Ascending aorta (tissue), 2 donors: ENCODE measurements around the gene ADAM22. TPM values are rescaled to one million over a fixed set of nuclear protein-coding genes. Genes with fewer than 3 reads are reported as not detected.

Experiments
- DNase-seq, 2 donors: peaks; one replicate each; pipeline ENCODE4 v3.0.0-alpha.2; 2019; ENCODE audit warnings: low spot score in 2 of 2
- H3K27ac ChIP-seq, 2 donors: fragments of 200-600 bp; sonication (generic); one replicate each; pipeline ENCODE4 v1.5.1; 2016 to 2017; ENCODE audit warnings: mild to moderate bottlenecking in 1 of 2
- H3K27me3 ChIP-seq: fragments of 200-600 bp; sonication (generic); one replicate; pipeline ENCODE4 v1.5.1; 2017
- H3K36me3 ChIP-seq, 2 donors: fragments of 200-600 bp; sonication (generic); one replicate each; pipeline ENCODE4 v1.5.1; 2016
- H3K4me1 ChIP-seq, 2 donors: fragments of 200-600 bp; sonication (generic); one replicate each; pipeline ENCODE4 v1.5.1; 2016 to 2017; ENCODE audit warnings: mild to moderate bottlenecking in 1 of 2
- H3K4me3 ChIP-seq, 2 donors: fragments of 200-600 bp; sonication (generic); one replicate each; pipeline ENCODE4 v1.5.1; 2016 to 2017; ENCODE audit warnings: mild to moderate bottlenecking in 1 of 2
- H3K9me3 ChIP-seq, 2 donors: fragments of 200-600 bp; sonication (generic); one replicate each; pipeline ENCODE4 v1.5.1; 2016
- CTCF ChIP-seq, 3 experiments: fragments of 200-600 bp in 2 of 3; fragments of 450-650 bp in 1 of 3; sonication (generic) in 2 of 3; IDR thresholded peaks; one replicate each; pipeline ENCODE4 v1.5.1; 2016 to 2019; ENCODE audit warnings: antibody characterized with exemption in 3 of 3, mild to moderate bottlenecking in 1 of 3, moderate library complexity in 1 of 3
- intact Hi-C: fragments of 100-400 bp; cut with DNase I; formaldehyde crosslinking; loops from one replicate; pipeline ENCODE4 v1.15.1; 2023
- total RNA-seq: library from RNA; depleted of rRNA; stranded (reverse); fragments of >200 nt; gene quantifications from one replicate; pipeline ENCODE4 v1.1.0, GENCODE V29; 2016

Gene ADAM22
- total RNA-seq, 1 donor from 2014 or later = 0.85 TPM

DNA sequence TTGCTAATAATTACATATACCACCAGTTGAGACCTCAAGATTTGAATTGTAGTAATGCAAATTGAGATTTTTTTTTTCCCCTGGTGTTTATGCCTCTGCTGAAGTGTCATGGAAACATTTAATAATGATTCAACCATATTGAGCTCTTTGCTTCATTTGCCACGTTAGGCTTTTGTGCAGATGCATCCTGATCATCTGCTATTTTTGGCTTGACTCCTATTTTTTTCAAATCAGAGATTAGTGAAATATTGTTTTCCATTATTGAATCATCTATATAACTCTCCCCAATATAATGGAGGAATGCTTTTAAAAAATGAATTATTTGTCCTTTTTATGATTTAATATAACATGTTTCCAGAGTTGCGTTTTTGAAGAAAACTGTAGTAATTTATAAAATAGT lies 170.7 kb downstream of the ADAM22 start:
- intact Hi-C loops = no loop called here
- Histone ChIP-seq H3K4me1 (no peaks in the 10 kb centered on the region), H3K27me3 (no peaks in the 10 kb centered on the region), H3K27ac (no peak overlapping the region), H3K36me3 (no peaks in the 10 kb centered on the region), H3K9me3 (no peaks in the 10 kb centered on the region), H3K4me3 (no peak overlapping the region)
- no peak for DNase-seq
- TF ChIP-seq CTCF (IDR thresholded peaks at IDR 0.05) = no peak

DNA sequence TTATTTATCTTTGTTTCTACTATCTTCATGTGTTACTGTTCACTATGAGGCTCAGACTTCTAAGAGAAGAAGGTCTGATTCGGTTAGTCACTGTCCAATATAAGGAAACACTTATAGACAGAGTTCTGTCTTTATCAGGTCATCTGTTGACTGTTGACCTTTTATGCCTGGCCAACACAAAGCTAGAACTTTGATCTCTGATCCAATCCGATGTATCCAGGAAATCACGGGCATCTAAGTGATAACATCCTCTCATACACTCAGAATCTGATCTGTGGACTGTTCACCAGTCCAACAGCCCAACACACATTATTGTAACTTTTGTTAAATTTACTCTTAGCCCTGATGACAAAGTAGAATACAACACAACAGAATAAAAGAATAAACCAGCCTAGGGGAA lies 171.2 kb downstream of the ADAM22 start:
- Histone ChIP-seq H3K4me1 (no peaks in the 10 kb centered on the region), H3K36me3 (no peaks in the 10 kb centered on the region), H3K4me3 (no peak overlapping the region), H3K9me3 (no peaks in the 10 kb centered on the region), H3K27me3 (no peaks in the 10 kb centered on the region), H3K27ac (no peak overlapping the region)
- no peak for TF ChIP-seq CTCF (IDR thresholded peaks at IDR 0.05)
- intact Hi-C loops = no loop called here
- DNase-seq = no peak

- intact Hi-C loops = no loop called here
- no peaks in the 10 kb centered on the region for H3K27me3 ChIP-seq
- no peak overlapping the region for H3K4me3 ChIP-seq
These were observed 172.4 kb downstream of the ADAM22 start for GRCh38 chr7:88106434-88106833.

GRCh38 chr7:88109612-88110011 lies 175.6 kb downstream of the ADAM22 start:
- Histone ChIP-seq H3K4me1 (no peaks in the 10 kb centered on the region), H3K27ac (no peak overlapping the region), H3K36me3 (no peaks in the 10 kb centered on the region), H3K4me3 (no peak overlapping the region), H3K9me3 (no peaks in the 10 kb centered on the region), H3K27me3 (no peaks in the 10 kb centered on the region)
- no peak for TF ChIP-seq CTCF (IDR thresholded peaks at IDR 0.05)
- no peak for DNase-seq
- intact Hi-C loops = loop anchor here (2.0 kb wide), 1 partner anchor 313 kb away; no protein-coding TSS in a partner anchor

More at GRCh38 chr7:88106434-88106833, 172.4 kb downstream of the ADAM22 start:
- H3K36me3 ChIP-seq = no peaks in the 10 kb centered on the region
- H3K4me1 ChIP-seq = no peaks in the 10 kb centered on the region
- no peak for TF ChIP-seq CTCF (IDR thresholded peaks at IDR 0.05)
- no peak for DNase-seq
- H3K27ac ChIP-seq = no peak overlapping the region
- H3K9me3 ChIP-seq = no peaks in the 10 kb centered on the region

GRCh38 chr7:88111140-88111743 lies 177.2 kb downstream of the ADAM22 start:
- DNase-seq = no peak
- Histone ChIP-seq H3K36me3 (no peaks in the 10 kb centered on the region), H3K4me3 (no peak overlapping the region), H3K27me3 (no peaks in the 10 kb centered on the region), H3K27ac (no peak overlapping the region), H3K4me1 (no peaks in the 10 kb centered on the region), H3K9me3 (no peaks in the 10 kb centered on the region)
- peak in 2 of 3 experiments; percentile 25 to 53 for TF ChIP-seq CTCF (IDR thresholded peaks at IDR 0.05)
- intact Hi-C loops = loop anchor here (2.0 kb wide), 1 partner anchor 314 kb away; no protein-coding TSS in a partner anchor
